Neural cell (in vitro differentiated cells): ENCODE data around the gene SALL2.

Source experiments
- EZH2 ChIP-seq: fragments of 200-600, 300-800 bp; shearing (Covaris generic), sonication (generic); IDR thresholded peaks from 2 replicates; pipeline ENCODE4 v1.6.1; 2014; ENCODE audit warnings: antibody characterized with exemption, low read length, borderline replicate concordance, mild to moderate bottlenecking; ENCODE audit not compliant: insufficient read depth, poor library complexity, severe bottlenecking
- POLR2AphosphoS5 ChIP-seq: IDR thresholded peaks from 2 replicates; pipeline ENCODE4 v1.6.1; 2012
- RAD21 ChIP-seq: fragments of 450-650 bp; conservative IDR thresholded peaks from 2 replicates; pipeline ENCODE4 v1.6.1; 2014; ENCODE audit warnings: antibody characterized with exemption, mild to moderate bottlenecking, moderate library complexity
- TF ChIP-seq, protein P1 (sequence below): fragments of 450-650 bp; IDR thresholded peaks from 2 replicates; pipeline ENCODE4 v1.5.1; 2014; ENCODE audit warnings: antibody characterized with exemption, mild to moderate bottlenecking, moderate library complexity; ENCODE audit not compliant: poor library complexity, severe bottlenecking

DNA sequence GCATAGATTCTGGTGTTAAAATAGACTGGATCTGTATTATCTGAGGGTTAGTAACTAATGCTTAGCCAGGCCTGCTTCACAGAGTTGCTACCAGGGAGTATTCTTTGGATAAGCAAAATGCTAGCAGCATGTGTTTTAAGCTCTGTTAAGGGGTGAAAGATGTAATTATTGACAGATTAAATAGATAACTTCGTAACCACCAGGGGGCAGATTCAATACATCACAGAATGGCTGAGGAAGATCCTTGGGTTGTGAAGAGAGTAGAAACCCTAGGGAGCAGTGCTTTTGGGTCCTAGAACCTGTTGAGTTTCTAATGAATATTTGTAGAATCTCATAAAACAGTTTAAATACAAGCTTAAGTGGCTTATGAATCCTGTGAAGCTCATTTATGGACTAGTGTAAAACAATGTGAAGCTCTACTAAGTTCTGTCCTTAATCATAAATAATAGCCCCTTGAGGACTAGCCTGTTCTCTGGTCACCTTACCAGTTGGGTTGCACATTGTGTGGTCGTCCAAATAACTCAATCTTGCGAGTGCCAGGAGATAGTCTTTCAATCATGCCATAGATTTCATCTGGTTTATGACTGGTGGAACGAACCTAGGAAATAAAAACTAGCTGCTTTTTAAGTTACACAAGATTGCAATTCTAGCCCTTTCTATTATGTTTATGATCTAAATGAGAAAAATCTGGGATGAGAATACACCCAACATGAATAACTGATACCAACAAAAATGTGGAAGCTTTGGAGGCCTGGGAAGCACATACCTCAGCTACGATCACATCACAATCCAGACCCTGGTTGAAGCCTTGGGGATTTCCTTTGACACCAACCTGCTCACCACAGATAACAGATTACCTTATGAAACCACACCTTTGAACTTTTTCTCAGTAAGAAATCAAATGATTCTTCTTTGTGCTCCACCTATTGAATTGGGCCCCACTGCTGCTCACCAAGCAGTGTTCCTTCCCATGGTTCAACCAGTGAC, 27.3 kb downstream of the SALL2 start:
- TF ChIP-seq EZH2 (no peak), RAD21 (peak; percentile 78), POLR2AphosphoS5 (no peak)
- TF ChIP-seq, protein P1, sequence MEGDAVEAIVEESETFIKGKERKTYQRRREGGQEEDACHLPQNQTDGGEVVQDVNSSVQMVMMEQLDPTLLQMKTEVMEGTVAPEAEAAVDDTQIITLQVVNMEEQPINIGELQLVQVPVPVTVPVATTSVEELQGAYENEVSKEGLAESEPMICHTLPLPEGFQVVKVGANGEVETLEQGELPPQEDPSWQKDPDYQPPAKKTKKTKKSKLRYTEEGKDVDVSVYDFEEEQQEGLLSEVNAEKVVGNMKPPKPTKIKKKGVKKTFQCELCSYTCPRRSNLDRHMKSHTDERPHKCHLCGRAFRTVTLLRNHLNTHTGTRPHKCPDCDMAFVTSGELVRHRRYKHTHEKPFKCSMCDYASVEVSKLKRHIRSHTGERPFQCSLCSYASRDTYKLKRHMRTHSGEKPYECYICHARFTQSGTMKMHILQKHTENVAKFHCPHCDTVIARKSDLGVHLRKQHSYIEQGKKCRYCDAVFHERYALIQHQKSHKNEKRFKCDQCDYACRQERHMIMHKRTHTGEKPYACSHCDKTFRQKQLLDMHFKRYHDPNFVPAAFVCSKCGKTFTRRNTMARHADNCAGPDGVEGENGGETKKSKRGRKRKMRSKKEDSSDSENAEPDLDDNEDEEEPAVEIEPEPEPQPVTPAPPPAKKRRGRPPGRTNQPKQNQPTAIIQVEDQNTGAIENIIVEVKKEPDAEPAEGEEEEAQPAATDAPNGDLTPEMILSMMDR, result peak; percentile 76
